Small intestine (tissue), 16 donors: Measurements from ENCODE around the gene SLC16A4. TPM values are rescaled to one million over a fixed set of nuclear protein-coding genes. Genes with fewer than 3 reads are reported as not detected.
"Not testable (repeated sequence)": the region's sequence is repeated elsewhere in the genome, so short reads cannot be mapped to it uniquely, and the experiment has no call there.

Experiments
- DNase-seq, 2 donors: peaks; one replicate each; pipeline versions ENCODE4 v3.0.0 to v3.0.0-alpha.2; 2013
- FAIRE-seq: peaks from 2 replicates; lab custom pipeline; 2012; peaks lifted over from hg19 to GRCh38; lab: Jason Lieb, UNC
- H3K27ac ChIP-seq, 3 donors: one replicate each; pipeline ENCODE4 v1.5.1; 2013; ENCODE audit warnings: low read length in 2 of 3, mild to moderate bottlenecking in 2 of 3, control low read depth in 1 of 3, inconsistent platforms in 1 of 3, low read depth in 1 of 3, moderate library complexity in 1 of 3
- H3K27me3 ChIP-seq, 3 donors: one replicate each; pipeline ENCODE4 v1.6.1; 2013; ENCODE audit warnings: low read length in 3 of 3, inconsistent platforms in 1 of 3; ENCODE audit not compliant: control insufficient read depth in 3 of 3, insufficient read depth in 3 of 3
- H3K36me3 ChIP-seq, 3 donors: one replicate each; pipeline ENCODE4 v1.6.1; 2013; ENCODE audit warnings: low read length in 3 of 3, inconsistent platforms in 1 of 3, low read depth in 1 of 3, mild to moderate bottlenecking in 1 of 3, moderate library complexity in 1 of 3; ENCODE audit not compliant: control insufficient read depth in 3 of 3, insufficient read depth in 2 of 3
- H3K4me1 ChIP-seq, 3 donors: one replicate each; pipeline ENCODE4 v1.6.1; 2013; ENCODE audit warnings: low read length in 2 of 3, inconsistent platforms in 1 of 3, low read depth in 1 of 3, mild to moderate bottlenecking in 1 of 3, moderate library complexity in 1 of 3; ENCODE audit not compliant: control insufficient read depth in 3 of 3, insufficient read depth in 2 of 3
- H3K4me3 ChIP-seq, 3 donors: one replicate each; pipeline ENCODE4 v1.5.1; 2013; ENCODE audit warnings: low read length in 3 of 3, control low read depth in 1 of 3, inconsistent platforms in 1 of 3, low read depth in 1 of 3, mild to moderate bottlenecking in 1 of 3, moderate library complexity in 1 of 3
- H3K9me3 ChIP-seq, 2 donors: one replicate each; pipeline ENCODE4 v1.6.1; 2013; ENCODE audit warnings: low read depth in 1 of 2, low read length in 1 of 2; ENCODE audit not compliant: control insufficient read depth in 2 of 2, insufficient read depth in 1 of 2
- WGBS, 3 donors: extraction: QIAGEN DNeasy Blood & Tissue Kit; methylation state at CpG; one replicate each; pipeline ENCODE4 v1.1.7; 2013; 5-methylcytosine and 5-hydroxymethylcytosine counted together
- long read RNA-seq, 10 donors: transcript quantifications; one replicate each; lab custom pipeline, GENCODE V29; 2026
- polyA plus RNA-seq, 4 donors: library from polyadenylated mRNA; stranded (reverse) in 3 of 4; unstranded in 1 of 4; fragments of 200-250 nt in 3 of 4; fragments of 120-200 nt in 1 of 4; gene quantifications; one replicate each; pipeline versions ENCODE4 v1.2.1 to v1.2.3, GENCODE V29; 2013
- donor health status: healthy with polysubstance abuse.
- donor health status: control.
- donor health status: control.
- donor health status: Bipolar disorder and iron deficiency.
- donor health status: healthy.

Gene SLC16A4
- polyA plus RNA-seq: 10 to 100 TPM in 1 of 4 donors, 1 to 10 TPM in 3; 5.4 to 51.1 (median 6.9) TPM
- long read RNA-seq, donor 1: 0 reads
- long read RNA-seq, donor 2, partial matches to known transcripts: 0 of 3 reads
- long read RNA-seq, donor 2, other reads (novel, unspliced or antisense): 0 of 3 reads
- long read RNA-seq, donor 3, partial matches to known transcripts: 0 of 3 reads
- long read RNA-seq, donor 3, other reads (novel, unspliced or antisense): 0 of 3 reads
- long read RNA-seq, donor 4: 0 reads
- long read RNA-seq, donor 5, partial matches to known transcripts: 0 of 2 reads
- long read RNA-seq, donor 5, other reads (novel, unspliced or antisense): 0 of 2 reads
- long read RNA-seq, donor 6, partial matches to known transcripts: 0 of 1 reads
- long read RNA-seq, donor 6, other reads (novel, unspliced or antisense): 0 of 1 reads
- long read RNA-seq, donor 7: 0 reads
- long read RNA-seq, donor 8: 0 reads
- long read RNA-seq, donor 9, partial matches to known transcripts: 0 of 2 reads
- long read RNA-seq, donor 9, other reads (novel, unspliced or antisense): 0 of 2 reads
- long read RNA-seq, donor 10, partial matches to known transcripts: 0 of 1 reads
- long read RNA-seq, donor 10, other reads (novel, unspliced or antisense): 0 of 1 reads

- DNase-seq (peak; percentile 42 to 79), FAIRE-seq (no peak)
- peak within 1 kb of the TSS; percentile 13 to 90 (median 84) for H3K27ac ChIP-seq
- H3K9me3 ChIP-seq: no peaks in the 10 kb centered on the region
- WGBS, 3 donors: 10 to 30% (median 27%) methylated on average over 8 of the region's 8 CpGs
- H3K4me3 ChIP-seq: peak within 1 kb of the TSS in 2 of 3 donors; percentile 14 to 39
- H3K36me3 ChIP-seq: peaks cover 0 to 17% (median 0%) of the 10 kb centered on the region in 3 donors
- H3K4me1 ChIP-seq: peaks cover 0 to 33% (median 1%) of the 10 kb centered on the region in 3 donors
- no peaks in the 10 kb centered on the region for H3K27me3 ChIP-seq
These were observed at the start of gene SLC16A4 for GRCh38 chr1:110390692-110391245. Gene SLC16A4, minus strand, starts transcription at chr1:110391026. Its CDS starts 1,703 bp downstream, at chr1:110389323.

DNA sequence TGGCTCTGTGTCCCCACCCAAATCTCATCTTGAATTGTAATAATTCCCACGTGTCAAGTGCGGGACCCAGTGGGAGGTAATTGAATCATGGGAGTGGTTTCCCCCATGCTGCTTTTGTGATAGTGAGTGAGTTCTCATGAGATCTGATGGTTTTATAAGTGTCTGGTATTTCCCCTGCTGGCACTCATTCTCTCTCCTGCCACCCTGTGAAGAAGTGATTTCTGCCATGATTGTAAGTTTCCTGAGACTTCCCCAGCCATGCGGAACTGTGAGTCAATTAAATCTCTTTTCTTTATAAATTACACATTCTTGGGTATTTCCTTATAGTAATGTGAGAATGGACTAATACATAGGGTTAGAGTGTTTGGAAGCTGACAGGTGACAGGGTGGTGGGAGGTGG lies 49.0 kb upstream of the SLC16A4 start:
- not testable (repeated sequence) for H3K27me3 ChIP-seq, FAIRE-seq, H3K9me3 ChIP-seq, H3K27ac ChIP-seq, H3K4me1 ChIP-seq, H3K4me3 ChIP-seq, DNase-seq, H3K36me3 ChIP-seq
- 85 to 89% (median 87%) methylated on average over 3 of the region's 3 CpGs for WGBS, 3 donors

GRCh38 chr1:110438893-110439292 lies 48.1 kb upstream of the SLC16A4 start:
- Histone ChIP-seq H3K27me3 (no peaks in the 10 kb centered on the region), H3K4me1 (no peaks in the 10 kb centered on the region), H3K4me3 (no peak overlapping the region), H3K36me3 (no peaks in the 10 kb centered on the region), H3K9me3 (no peaks in the 10 kb centered on the region), H3K27ac (no peak overlapping the region)
- WGBS, 3 donors: 52 to 57% (median 56%) methylated on average over 4 of the region's 4 CpGs
- no peak for FAIRE-seq
- DNase-seq: no peak

GRCh38 chr1:110437645-110438299 lies 46.9 kb upstream of the SLC16A4 start:
- not testable (repeated sequence) for H3K27me3 ChIP-seq, FAIRE-seq, H3K36me3 ChIP-seq, H3K9me3 ChIP-seq, H3K4me3 ChIP-seq, H3K27ac ChIP-seq, H3K4me1 ChIP-seq, DNase-seq
- 77 to 81% (median 81%) methylated on average over 9 of the region's 9 CpGs for WGBS, 3 donors

DNA sequence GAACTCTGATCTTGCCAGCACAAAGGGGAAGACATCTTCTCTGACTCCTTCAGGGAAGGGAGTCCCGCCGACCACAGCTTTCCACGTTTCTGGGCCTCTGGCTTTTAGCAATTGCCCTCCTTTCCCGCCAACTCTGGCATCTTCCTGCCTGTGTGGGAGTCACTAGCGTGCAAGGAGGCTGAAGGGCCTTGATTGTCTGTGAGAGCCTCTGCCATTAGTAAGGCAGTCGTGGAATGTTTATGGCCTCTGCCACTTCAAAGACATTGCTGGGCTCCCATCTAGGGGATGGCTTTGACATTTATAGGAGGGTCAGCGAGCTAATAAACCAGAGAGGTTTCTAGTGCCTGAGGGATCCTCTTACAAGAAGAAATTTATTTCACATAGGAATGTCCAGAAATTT lies 45.8 kb upstream of the SLC16A4 start:
- Histone ChIP-seq H3K4me1 (no peaks in the 10 kb centered on the region), H3K27ac (no peak overlapping the region), H3K4me3 (no peak overlapping the region), H3K36me3 (no peaks in the 10 kb centered on the region), H3K9me3 (no peaks in the 10 kb centered on the region), H3K27me3 (no peaks in the 10 kb centered on the region)
- DNase-seq (no peak), FAIRE-seq (no peak)
- 60 to 73% (median 73%) methylated on average over 7 of the region's 7 CpGs for WGBS, 3 donors

DNA sequence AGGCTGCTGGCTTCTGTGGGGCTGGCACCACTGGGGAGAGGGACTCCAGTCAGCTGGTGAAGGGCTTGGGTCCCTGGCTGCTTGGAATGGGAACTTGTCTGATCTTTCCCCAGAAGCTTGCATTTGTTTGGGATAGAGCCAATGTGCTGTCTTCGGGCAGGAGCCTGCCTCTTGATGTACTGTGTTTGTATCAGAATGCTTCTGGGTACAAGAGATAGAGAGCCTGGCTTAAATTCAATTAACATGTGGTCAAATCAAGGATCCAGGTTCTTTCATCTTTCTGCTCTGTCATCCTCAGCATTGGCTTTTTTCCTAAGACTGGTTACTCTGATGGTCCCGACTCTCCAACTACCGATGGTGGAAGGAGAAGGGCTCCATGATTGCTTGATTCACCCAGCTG lies 44.1 kb upstream of the SLC16A4 start:
- H3K9me3 ChIP-seq: no peaks in the 10 kb centered on the region
- H3K4me3 ChIP-seq: no peak overlapping the region
- WGBS, 3 donors: 76 to 83% (median 83%) methylated on average over 3 of the region's 3 CpGs
- H3K4me1 ChIP-seq: no peaks in the 10 kb centered on the region
- H3K27ac ChIP-seq: no peak overlapping the region
- peaks cover 0 to 4% (median 0%) of the 10 kb centered on the region in 3 donors for H3K27me3 ChIP-seq
- no peak for FAIRE-seq
- DNase-seq: no peak
- no peaks in the 10 kb centered on the region for H3K36me3 ChIP-seq

DNA sequence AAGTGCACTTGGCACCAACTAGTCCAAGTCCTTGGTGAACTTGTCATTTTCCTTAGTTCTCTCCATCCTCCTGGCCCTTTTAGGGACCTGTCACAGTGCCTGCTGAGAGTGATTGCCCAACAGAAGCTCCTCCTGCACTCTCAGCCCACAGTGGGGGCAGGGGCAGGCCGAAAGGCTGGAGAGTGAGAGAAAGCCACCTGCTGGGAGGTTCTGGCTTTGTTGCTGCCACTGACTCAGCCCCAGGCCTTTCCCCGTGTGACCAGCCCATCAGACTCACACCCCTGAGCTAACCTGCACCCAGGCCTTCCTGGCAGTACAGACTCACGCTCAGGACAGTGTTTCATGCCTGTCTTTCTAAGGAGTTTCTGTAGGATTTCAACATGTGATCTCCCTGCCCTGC lies 43.0 kb upstream of the SLC16A4 start:
- peak in 1 of 2 donors; percentile 39 for DNase-seq
- H3K4me1 ChIP-seq: no peaks in the 10 kb centered on the region
- 32 to 42% (median 41%) methylated on average over 3 of the region's 3 CpGs for WGBS, 3 donors
- no peaks in the 10 kb centered on the region for H3K9me3 ChIP-seq
- H3K27ac ChIP-seq: no peak overlapping the region
- H3K36me3 ChIP-seq: no peaks in the 10 kb centered on the region
- no peak overlapping the region for H3K4me3 ChIP-seq
- FAIRE-seq: no peak
- peaks cover 0 to 4% (median 0%) of the 10 kb centered on the region in 3 donors for H3K27me3 ChIP-seq

DNA sequence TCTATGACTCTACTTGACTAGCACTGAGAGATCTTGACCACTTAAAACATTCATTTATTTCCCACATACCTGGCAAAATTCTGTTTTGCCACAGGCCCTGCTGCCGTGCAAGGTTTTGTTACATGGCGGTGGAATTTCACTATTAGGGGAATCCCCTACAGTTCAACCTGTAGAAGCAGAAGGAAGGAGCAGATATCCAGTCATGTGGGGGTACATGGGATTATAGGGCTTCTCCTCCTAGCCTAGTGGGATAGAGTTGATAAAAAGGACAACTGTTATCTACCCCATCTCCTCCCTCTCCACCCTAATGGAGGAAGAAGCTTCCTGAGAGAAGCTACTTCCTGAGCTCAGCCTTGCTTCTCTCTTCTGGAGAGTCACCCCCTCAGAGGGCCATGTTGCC lies 42.4 kb upstream of the SLC16A4 start:
- WGBS, 3 donors: 78 to 86% (median 86%) methylated on average over 2 of the region's 2 CpGs
- no peak for FAIRE-seq

More for the DNA sequence above, 42.4 kb upstream of the SLC16A4 start:
- no peaks in the 10 kb centered on the region for H3K4me1 ChIP-seq
- no peaks in the 10 kb centered on the region for H3K9me3 ChIP-seq
- H3K27ac ChIP-seq: no peak overlapping the region
- no peak overlapping the region for H3K4me3 ChIP-seq
- no peaks in the 10 kb centered on the region for H3K36me3 ChIP-seq
- peaks cover 0 to 4% (median 0%) of the 10 kb centered on the region in 3 donors for H3K27me3 ChIP-seq
- no peak for DNase-seq
